ENCODE results near the gene C20orf144.

DNA sequence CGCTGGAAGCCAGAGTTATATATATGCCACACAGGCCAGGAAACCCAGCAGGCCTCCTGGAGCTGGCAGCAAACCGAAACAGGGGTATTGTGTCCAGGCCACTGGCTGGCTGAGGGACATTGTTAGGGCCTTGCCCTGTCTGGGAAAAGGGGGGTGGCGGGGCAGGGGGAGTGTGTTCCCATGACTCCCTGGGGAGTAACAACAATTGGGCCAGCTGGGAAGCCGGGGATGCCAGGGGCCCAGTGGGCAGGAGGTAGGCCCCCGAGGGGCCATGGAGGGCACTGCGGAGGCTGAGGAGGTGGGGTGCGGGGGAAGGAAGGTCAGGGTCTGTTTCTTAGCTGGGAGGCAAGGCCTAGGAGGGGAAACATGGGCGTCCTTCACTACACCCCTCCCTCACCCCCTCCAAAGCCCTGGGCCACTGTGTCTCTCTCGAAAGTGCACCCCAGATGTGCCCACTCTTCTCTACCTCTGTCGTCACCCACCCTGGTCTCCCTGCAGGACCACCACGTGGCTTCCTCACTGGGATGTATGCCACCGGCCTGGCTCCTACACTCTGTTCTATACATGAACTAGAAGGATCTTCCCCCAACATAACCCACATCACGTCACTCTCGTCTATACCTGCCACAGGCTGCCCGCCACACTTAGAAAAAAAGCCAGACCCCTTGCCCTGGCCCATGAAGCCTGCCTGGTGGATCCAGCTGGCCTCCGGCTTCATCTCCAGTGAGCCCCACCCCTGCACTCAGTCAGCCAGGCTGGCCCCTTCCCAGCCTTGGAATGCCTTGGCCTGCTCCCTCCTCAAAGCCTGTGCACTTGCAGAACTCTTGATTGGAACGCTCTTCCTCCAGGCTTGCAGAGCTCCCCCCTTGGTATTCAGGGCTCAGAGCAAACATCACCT, 31.9 kb downstream of the C20orf144 start:
- TF ChIP-seq, protein P1, sequence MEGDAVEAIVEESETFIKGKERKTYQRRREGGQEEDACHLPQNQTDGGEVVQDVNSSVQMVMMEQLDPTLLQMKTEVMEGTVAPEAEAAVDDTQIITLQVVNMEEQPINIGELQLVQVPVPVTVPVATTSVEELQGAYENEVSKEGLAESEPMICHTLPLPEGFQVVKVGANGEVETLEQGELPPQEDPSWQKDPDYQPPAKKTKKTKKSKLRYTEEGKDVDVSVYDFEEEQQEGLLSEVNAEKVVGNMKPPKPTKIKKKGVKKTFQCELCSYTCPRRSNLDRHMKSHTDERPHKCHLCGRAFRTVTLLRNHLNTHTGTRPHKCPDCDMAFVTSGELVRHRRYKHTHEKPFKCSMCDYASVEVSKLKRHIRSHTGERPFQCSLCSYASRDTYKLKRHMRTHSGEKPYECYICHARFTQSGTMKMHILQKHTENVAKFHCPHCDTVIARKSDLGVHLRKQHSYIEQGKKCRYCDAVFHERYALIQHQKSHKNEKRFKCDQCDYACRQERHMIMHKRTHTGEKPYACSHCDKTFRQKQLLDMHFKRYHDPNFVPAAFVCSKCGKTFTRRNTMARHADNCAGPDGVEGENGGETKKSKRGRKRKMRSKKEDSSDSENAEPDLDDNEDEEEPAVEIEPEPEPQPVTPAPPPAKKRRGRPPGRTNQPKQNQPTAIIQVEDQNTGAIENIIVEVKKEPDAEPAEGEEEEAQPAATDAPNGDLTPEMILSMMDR (IDR thresholded peaks at IDR 0.05) = no peak
- TF ChIP-seq POLR2A (IDR thresholded peaks at IDR 0.05) (no peak), POLR2AphosphoS5 (IDR thresholded peaks at IDR 0.05) (no peak)

Data from transverse colon (tissue), 4 donors.